Smooth muscle cell (in vitro differentiated cells): ENCODE data around the gene SMARCC2. TPM values are rescaled to one million over a fixed set of nuclear protein-coding genes. Genes with fewer than 3 reads are reported as not detected.
A peak's percentile ranks its signal among the peaks of the same experiment; 100 is the strongest.

ENCODE experiments used
- DNase-seq: peaks from one replicate; lab custom pipeline; 2025; ENCODE audit not compliant: unreplicated experiment; lab: John Stamatoyannopoulos, UW
- H2AFZ ChIP-seq: fragments of 200-600 bp; sonication (generic); 2 replicates; pipeline ENCODE4 v1.6.0; 2016; ENCODE audit warnings: antibody characterized with exemption, low read depth, mild to moderate bottlenecking
- H3F3A ChIP-seq: fragments of 200-600 bp; sonication (generic); 2 replicates; pipeline ENCODE4 v1.6.0; 2017; ENCODE audit warnings: antibody characterized with exemption, low read depth
- H3K27ac ChIP-seq: fragments of 200-600 bp; sonication (generic); 2 replicates; pipeline ENCODE4 v1.5.1; 2016; ENCODE audit warnings: low read depth, mild to moderate bottlenecking
- H3K27me3 ChIP-seq: fragments of 200-600 bp; sonication (generic); 2 replicates; pipeline ENCODE4 v1.6.1; 2016; ENCODE audit warnings: low read depth, mild to moderate bottlenecking
- H3K36me3 ChIP-seq: fragments of 200-600 bp; sonication (generic); 2 replicates; pipeline ENCODE4 v1.5.1; 2016; ENCODE audit warnings: low read depth
- H3K4me1 ChIP-seq: fragments of 200-600 bp; sonication (generic); 2 replicates; pipeline ENCODE4 v1.5.1; 2016; ENCODE audit warnings: low read depth
- H3K4me2 ChIP-seq: fragments of 200-600 bp; sonication (generic); 2 replicates; pipeline ENCODE4 v1.6.0; 2016; ENCODE audit warnings: mild to moderate bottlenecking
- H3K4me3 ChIP-seq: fragments of 200-600 bp; sonication (generic); 2 replicates; pipeline ENCODE4 v1.5.1; 2016; ENCODE audit warnings: mild to moderate bottlenecking
- H3K79me2 ChIP-seq: fragments of 200-600 bp; sonication (generic); 2 replicates; pipeline ENCODE4 v1.6.0; 2016; ENCODE audit warnings: low read depth, mild to moderate bottlenecking
- H3K9ac ChIP-seq: fragments of 200-600 bp; sonication (generic); 2 replicates; pipeline ENCODE4 v1.6.0; 2016; ENCODE audit warnings: low read depth
- H3K9me3 ChIP-seq: fragments of 200-600 bp; sonication (generic); replicated peaks from 2 replicates; pipeline ENCODE4 v1.5.1; 2016; ENCODE audit warnings: low read depth
- H4K20me1 ChIP-seq: fragments of 200-600 bp; sonication (generic); 2 replicates; pipeline ENCODE4 v1.6.0; 2016; ENCODE audit warnings: low read depth
- CTCF ChIP-seq: fragments of 200-600 bp; sonication (generic); IDR thresholded peaks from 2 replicates; pipeline ENCODE4 v1.5.1; 2017; ENCODE audit warnings: borderline replicate concordance, mild to moderate bottlenecking, antibody characterized with exemption; ENCODE audit not compliant: insufficient read depth, poor library complexity, severe bottlenecking
- WGBS: methylation state at CpG from one replicate; pipeline ENCODE4 v1.1.7; 2016; ENCODE audit warnings: low lambda C conversion rate; 5-methylcytosine and 5-hydroxymethylcytosine counted together
- polyA plus RNA-seq: library from polyadenylated mRNA; unstranded; fragments of >200 nt; fragmentation: Nextera tagmentation; extraction: Ambion mirVana; gene quantifications from 2 replicates; pipeline ENCODE4 v1.2.1, GENCODE V29; 2016
- total RNA-seq: library from RNA; depleted of rRNA; stranded (reverse); fragments of >200 nt; gene quantifications from 2 replicates; pipeline ENCODE4 v1.2.3, GENCODE V29; 2014

Gene SMARCC2
- total and polyA plus RNA-seq, 2 experiments from 2014 or later, result 32.2 to 43.8 TPM

- Histone ChIP-seq H3K4me2 (no peak overlapping the region), H3K4me1 (peaks cover 31% of the 10 kb centered on the region), H3K4me3 (no peak overlapping the region), H3K27me3 (no peaks in the 10 kb centered on the region), H3K36me3 (no peaks in the 10 kb centered on the region), H3K9ac (no peak overlapping the region), H3K9me3 (no peaks in the 10 kb centered on the region), H4K20me1 (peaks cover 18% of the 10 kb centered on the region), H3K79me2 (peaks cover 33% of the 10 kb centered on the region), H2AFZ (no peak overlapping the region), H3K27ac (no peak overlapping the region), H3F3A (peaks cover 20% of the 10 kb centered on the region)
- WGBS, result 96% methylated on average over 11 of the region's 11 CpGs
- TF ChIP-seq CTCF, result no peak
- no peak for DNase-seq
Observed at GRCh38 chr12:56155256-56155845, 33.9 kb downstream of the SMARCC2 start.

GRCh38 chr12:56154818-56155217 lies 34.5 kb downstream of the SMARCC2 start:
- no peak overlapping the region for H2AFZ ChIP-seq
- no peak for DNase-seq
- H3K4me2 ChIP-seq, result no peak overlapping the region
- peaks cover 17% of the 10 kb centered on the region for H3F3A ChIP-seq
- H3K27ac ChIP-seq, result no peak overlapping the region
- H3K4me3 ChIP-seq, result no peak overlapping the region
- H3K9ac ChIP-seq, result no peak overlapping the region
- peaks cover 13% of the 10 kb centered on the region for H4K20me1 ChIP-seq
- peaks cover 28% of the 10 kb centered on the region for H3K79me2 ChIP-seq
- TF ChIP-seq CTCF, result no peak
- WGBS, result 97% methylated on average over 5 of the region's 5 CpGs
- no peaks in the 10 kb centered on the region for H3K9me3 ChIP-seq
- H3K36me3 ChIP-seq, result no peaks in the 10 kb centered on the region
- peaks cover 25% of the 10 kb centered on the region for H3K4me1 ChIP-seq
- no peaks in the 10 kb centered on the region for H3K27me3 ChIP-seq

GRCh38 chr12:56154246-56154771 lies 35.0 kb downstream of the SMARCC2 start:
- WGBS, result 100% methylated on average over 1 of the region's 1 CpG
- H3K4me2 ChIP-seq, result no peak overlapping the region
- no peak overlapping the region for H3K4me3 ChIP-seq
- H3K79me2 ChIP-seq, result peaks cover 23% of the 10 kb centered on the region
- H3K27me3 ChIP-seq, result no peaks in the 10 kb centered on the region
- peaks cover 20% of the 10 kb centered on the region for H3K4me1 ChIP-seq
- no peak overlapping the region for H2AFZ ChIP-seq
- DNase-seq, result no peak
- no peak overlapping the region for H3K27ac ChIP-seq
- H4K20me1 ChIP-seq, result peaks cover 8% of the 10 kb centered on the region
- peaks cover 12% of the 10 kb centered on the region for H3F3A ChIP-seq
- H3K9me3 ChIP-seq, result no peaks in the 10 kb centered on the region
- H3K36me3 ChIP-seq, result no peaks in the 10 kb centered on the region
- TF ChIP-seq CTCF, result no peak
- H3K9ac ChIP-seq, result no peak overlapping the region

- H3F3A ChIP-seq, result peaks cover 6% of the 10 kb centered on the region
- no peak overlapping the region for H3K9ac ChIP-seq
- peaks cover 18% of the 10 kb centered on the region for H3K4me1 ChIP-seq
- H3K4me2 ChIP-seq, result peak overlapping the region; percentile 93
- no peaks in the 10 kb centered on the region for H3K27me3 ChIP-seq
- no peak for TF ChIP-seq CTCF
- H3K79me2 ChIP-seq, result peaks cover 17% of the 10 kb centered on the region
- H4K20me1 ChIP-seq, result peaks cover 1% of the 10 kb centered on the region
- no peak overlapping the region for H3K27ac ChIP-seq
- H2AFZ ChIP-seq, result no peak overlapping the region
- H3K4me3 ChIP-seq, result no peak overlapping the region
- 96% methylated on average over 5 of the region's 5 CpGs for WGBS
- DNase-seq, result no peak
- H3K36me3 ChIP-seq, result no peaks in the 10 kb centered on the region
- H3K9me3 ChIP-seq, result no peaks in the 10 kb centered on the region
Observed at GRCh38 chr12:56153678-56154065, 35.6 kb downstream of the SMARCC2 start.
